ENCODE data around the gene ERMN. TPM values are rescaled to one million over a fixed set of nuclear protein-coding genes. Genes with fewer than 3 reads are reported as not detected.
"Not testable (repeated sequence)": the region's sequence is repeated elsewhere in the genome, so short reads cannot be mapped to it uniquely, and the experiment has no call there.

ERMN gene
- total RNA-seq, 1 experiment from 2014 or later = not detected

DNA sequence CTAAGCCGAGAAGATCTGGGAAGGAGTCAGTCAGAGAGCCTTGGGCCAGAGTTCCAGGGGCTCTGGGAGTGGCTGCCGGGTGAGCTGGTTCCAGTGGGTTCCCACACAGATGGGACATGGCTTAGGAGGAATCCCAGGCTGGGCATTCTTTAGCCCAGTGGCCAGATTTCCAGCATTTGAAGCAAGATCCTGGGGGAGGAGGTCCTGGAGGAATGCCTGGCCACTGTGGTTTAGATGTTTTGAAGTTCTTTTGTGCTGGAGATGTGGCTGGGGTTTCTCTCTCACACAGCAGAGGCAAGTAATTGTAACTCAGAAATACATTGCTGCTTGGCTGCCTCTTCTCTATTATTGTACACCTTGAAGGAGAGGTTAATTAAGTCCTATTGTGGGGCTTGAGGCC, 15.8 kb upstream of the ERMN start:
- POLR2A ChIA-PET; H3K27me3 ChIP-seq (ENCODE audit: control insufficient read depth, insufficient read depth, low read length); intact Hi-C loops (cut with micrococcal nuclease; ENCODE audit: unreplicated experiment); H3K36me3 ChIP-seq (ENCODE audit: control insufficient read depth, insufficient read depth, low read length); H3K4me3 ChIP-seq (ENCODE audit: low read depth in 2 of 2, low read length in 2 of 2); CTCF ChIA-PET; in situ Hi-C loops (cut with HindIII; ENCODE audit: low pct_unique_long_range_greater_than_20kb, low sequenced_read_pairs); DNase-seq (ENCODE audit: low read depth, low spot score); H3K9me3 ChIP-seq (ENCODE audit: control insufficient read depth, insufficient read depth, low read depth, low read length); ATAC-seq; BruUV-seq (replicated peaks); H3K27ac ChIP-seq (ENCODE audit: low read length); H3K4me1 ChIP-seq (ENCODE audit: control insufficient read depth, insufficient read depth, low read length): not testable (repeated sequence)

DNA sequence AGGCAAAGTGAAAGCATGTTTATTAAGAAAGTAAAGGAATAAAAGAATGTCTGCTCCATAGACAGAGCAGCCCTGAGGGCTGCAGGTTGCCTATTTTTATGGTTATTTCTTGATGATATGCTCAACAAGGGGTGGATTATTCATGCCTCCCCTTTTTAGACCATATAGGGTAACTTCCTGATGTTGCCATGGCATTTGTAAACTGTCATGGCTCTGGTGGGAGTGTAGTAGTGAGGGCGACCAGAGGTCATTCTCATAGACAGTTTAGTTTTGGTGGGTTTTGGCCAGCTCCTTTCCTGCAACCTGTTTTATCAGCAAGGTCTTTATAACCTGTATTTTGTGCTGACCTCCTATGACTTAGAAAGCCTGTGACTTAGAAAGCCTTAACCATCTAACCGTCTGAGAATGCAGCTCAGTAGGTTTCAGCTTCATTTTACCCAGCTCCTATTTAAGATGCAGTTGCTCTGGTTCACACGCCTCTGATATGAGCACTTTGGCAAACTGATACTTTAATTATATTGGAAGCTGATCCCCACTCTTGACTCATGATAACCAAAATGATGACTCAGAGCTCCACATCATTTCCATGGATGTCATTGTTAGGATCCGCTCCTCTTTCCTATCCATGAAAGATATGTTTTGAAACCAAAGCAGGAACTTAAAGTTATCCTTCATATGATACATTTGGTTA, 14.5 kb upstream of the ERMN start:
- ATAC-seq (no peak), DNase-seq (ENCODE audit: low read depth, low spot score) (no peak)
- Histone ChIP-seq H3K36me3 (ENCODE audit: control insufficient read depth, insufficient read depth, low read length) (no peaks in the 10 kb centered on the region), H3K4me3 (ENCODE audit: low read depth in 2 of 2, low read length in 2 of 2) (no peak overlapping the region), H3K27ac (ENCODE audit: low read length) (no peak overlapping the region), H3K27me3 (ENCODE audit: control insufficient read depth, insufficient read depth, low read length) (no peaks in the 10 kb centered on the region), H3K9me3 (ENCODE audit: control insufficient read depth, insufficient read depth, low read depth, low read length) (no peaks in the 10 kb centered on the region), H3K4me1 (ENCODE audit: control insufficient read depth, insufficient read depth, low read length) (no peaks in the 10 kb centered on the region)
- BruUV-seq (replicated peaks) = no TSS peak
- TF ChIP-seq, protein P1, sequence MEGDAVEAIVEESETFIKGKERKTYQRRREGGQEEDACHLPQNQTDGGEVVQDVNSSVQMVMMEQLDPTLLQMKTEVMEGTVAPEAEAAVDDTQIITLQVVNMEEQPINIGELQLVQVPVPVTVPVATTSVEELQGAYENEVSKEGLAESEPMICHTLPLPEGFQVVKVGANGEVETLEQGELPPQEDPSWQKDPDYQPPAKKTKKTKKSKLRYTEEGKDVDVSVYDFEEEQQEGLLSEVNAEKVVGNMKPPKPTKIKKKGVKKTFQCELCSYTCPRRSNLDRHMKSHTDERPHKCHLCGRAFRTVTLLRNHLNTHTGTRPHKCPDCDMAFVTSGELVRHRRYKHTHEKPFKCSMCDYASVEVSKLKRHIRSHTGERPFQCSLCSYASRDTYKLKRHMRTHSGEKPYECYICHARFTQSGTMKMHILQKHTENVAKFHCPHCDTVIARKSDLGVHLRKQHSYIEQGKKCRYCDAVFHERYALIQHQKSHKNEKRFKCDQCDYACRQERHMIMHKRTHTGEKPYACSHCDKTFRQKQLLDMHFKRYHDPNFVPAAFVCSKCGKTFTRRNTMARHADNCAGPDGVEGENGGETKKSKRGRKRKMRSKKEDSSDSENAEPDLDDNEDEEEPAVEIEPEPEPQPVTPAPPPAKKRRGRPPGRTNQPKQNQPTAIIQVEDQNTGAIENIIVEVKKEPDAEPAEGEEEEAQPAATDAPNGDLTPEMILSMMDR (IDR thresholded peaks at IDR 0.05) = no peak
- CTCF ChIA-PET = no interaction called here
- intact Hi-C loops (cut with micrococcal nuclease; ENCODE audit: unreplicated experiment) (loop anchor here (5.0 kb wide), 1 partner anchor 38 kb away; no protein-coding TSS in a partner anchor), in situ Hi-C loops (cut with HindIII; ENCODE audit: low pct_unique_long_range_greater_than_20kb, low sequenced_read_pairs) (no loop called here)
- POLR2A ChIA-PET = no interaction called here

DNA sequence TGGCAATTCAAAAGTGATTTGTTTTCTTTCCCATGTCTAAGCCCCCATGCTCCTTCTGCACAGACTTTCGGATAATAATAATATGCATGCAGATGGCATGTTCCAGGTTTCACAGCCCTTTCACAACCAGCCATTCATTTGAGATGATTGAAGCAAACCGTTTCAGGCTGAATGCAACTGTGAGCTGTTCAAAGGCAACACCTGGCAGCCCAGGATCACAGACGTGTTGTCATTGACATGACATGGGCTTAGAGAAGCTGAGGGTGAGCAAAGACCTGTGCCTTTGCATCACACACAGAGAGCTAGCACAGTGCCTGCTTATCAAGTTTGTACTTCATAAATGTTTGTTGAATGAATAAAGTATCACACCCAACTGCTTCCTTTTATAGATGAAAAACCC, 12.4 kb upstream of the ERMN start:
- H3K27ac ChIP-seq (ENCODE audit: low read length) = no peak overlapping the region
- ChIA-PET CTCF (no interaction called here), POLR2A (no interaction called here)
- DNase-seq (ENCODE audit: low read depth, low spot score) (no peak), ATAC-seq (no peak)
- in situ Hi-C loops (cut with HindIII; ENCODE audit: low pct_unique_long_range_greater_than_20kb, low sequenced_read_pairs) (no loop called here), intact Hi-C loops (cut with micrococcal nuclease; ENCODE audit: unreplicated experiment) (loop anchor here (5.0 kb wide), 1 partner anchor 36 kb away; no protein-coding TSS in a partner anchor)
- H3K36me3 ChIP-seq (ENCODE audit: control insufficient read depth, insufficient read depth, low read length) = no peaks in the 10 kb centered on the region
- no peaks in the 10 kb centered on the region for H3K27me3 ChIP-seq (ENCODE audit: control insufficient read depth, insufficient read depth, low read length)
- no peaks in the 10 kb centered on the region for H3K4me1 ChIP-seq (ENCODE audit: control insufficient read depth, insufficient read depth, low read length)
- H3K9me3 ChIP-seq (ENCODE audit: control insufficient read depth, insufficient read depth, low read depth, low read length) = no peaks in the 10 kb centered on the region
- no peak overlapping the region for H3K4me3 ChIP-seq (ENCODE audit: low read depth in 2 of 2, low read length in 2 of 2)
- BruUV-seq (replicated peaks) = no TSS peak
- TF ChIP-seq, protein P2, sequence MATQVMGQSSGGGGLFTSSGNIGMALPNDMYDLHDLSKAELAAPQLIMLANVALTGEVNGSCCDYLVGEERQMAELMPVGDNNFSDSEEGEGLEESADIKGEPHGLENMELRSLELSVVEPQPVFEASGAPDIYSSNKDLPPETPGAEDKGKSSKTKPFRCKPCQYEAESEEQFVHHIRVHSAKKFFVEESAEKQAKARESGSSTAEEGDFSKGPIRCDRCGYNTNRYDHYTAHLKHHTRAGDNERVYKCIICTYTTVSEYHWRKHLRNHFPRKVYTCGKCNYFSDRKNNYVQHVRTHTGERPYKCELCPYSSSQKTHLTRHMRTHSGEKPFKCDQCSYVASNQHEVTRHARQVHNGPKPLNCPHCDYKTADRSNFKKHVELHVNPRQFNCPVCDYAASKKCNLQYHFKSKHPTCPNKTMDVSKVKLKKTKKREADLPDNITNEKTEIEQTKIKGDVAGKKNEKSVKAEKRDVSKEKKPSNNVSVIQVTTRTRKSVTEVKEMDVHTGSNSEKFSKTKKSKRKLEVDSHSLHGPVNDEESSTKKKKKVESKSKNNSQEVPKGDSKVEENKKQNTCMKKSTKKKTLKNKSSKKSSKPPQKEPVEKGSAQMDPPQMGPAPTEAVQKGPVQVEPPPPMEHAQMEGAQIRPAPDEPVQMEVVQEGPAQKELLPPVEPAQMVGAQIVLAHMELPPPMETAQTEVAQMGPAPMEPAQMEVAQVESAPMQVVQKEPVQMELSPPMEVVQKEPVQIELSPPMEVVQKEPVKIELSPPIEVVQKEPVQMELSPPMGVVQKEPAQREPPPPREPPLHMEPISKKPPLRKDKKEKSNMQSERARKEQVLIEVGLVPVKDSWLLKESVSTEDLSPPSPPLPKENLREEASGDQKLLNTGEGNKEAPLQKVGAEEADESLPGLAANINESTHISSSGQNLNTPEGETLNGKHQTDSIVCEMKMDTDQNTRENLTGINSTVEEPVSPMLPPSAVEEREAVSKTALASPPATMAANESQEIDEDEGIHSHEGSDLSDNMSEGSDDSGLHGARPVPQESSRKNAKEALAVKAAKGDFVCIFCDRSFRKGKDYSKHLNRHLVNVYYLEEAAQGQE (IDR thresholded peaks at IDR 0.05; ENCODE audit: insufficient read depth in 1 of 2, low read depth in 2 of 2, low read length in 1 of 2) = no peak
- TF ChIP-seq, protein P1 (IDR thresholded peaks at IDR 0.05) = no peak
- no peak for TF ChIP-seq SIN3A (IDR thresholded peaks at IDR 0.05; ENCODE audit: borderline replicate concordance, insufficient read depth, low read depth, low read length)
- no peak for TF ChIP-seq POLR2AphosphoS5 (IDR thresholded peaks at IDR 0.05; ENCODE audit: low read depth, low read length)
- no peak for TF ChIP-seq TCF7L2 (IDR thresholded peaks at IDR 0.05; ENCODE audit: low read depth, low read length)
